Ectodermal cell (in vitro differentiated cells): Measurements from ENCODE around the gene MRPL32.

ENCODE experiments used
- H3K27ac ChIP-seq: 2 replicates; pipeline ENCODE4 v1.7.0; 2013; ENCODE audit warnings: mild to moderate bottlenecking, low read depth, low read length; ENCODE audit not compliant: insufficient read depth, poor library complexity, severe bottlenecking
- H3K27me3 ChIP-seq: 2 replicates; pipeline ENCODE4 v1.7.0; 2013; ENCODE audit warnings: mild to moderate bottlenecking, low read length; ENCODE audit not compliant: insufficient read depth, control insufficient read depth, poor library complexity, severe bottlenecking
- H3K36me3 ChIP-seq: one replicate; pipeline ENCODE4 v1.7.0; 2013; ENCODE audit warnings: low read length; ENCODE audit not compliant: control insufficient read depth, insufficient read depth
- H3K4me1 ChIP-seq: one replicate; pipeline ENCODE4 v1.7.0; 2013; ENCODE audit warnings: low read length; ENCODE audit not compliant: control insufficient read depth, insufficient read depth
- H3K4me3 ChIP-seq: 2 replicates; pipeline ENCODE4 v1.7.0; 2013; ENCODE audit warnings: low read depth, low read length, control low read depth; ENCODE audit not compliant: insufficient read depth
- H3K9me3 ChIP-seq: 2 replicates; pipeline ENCODE4 v1.7.0; 2013; ENCODE audit warnings: mild to moderate bottlenecking, low read length, moderate library complexity; ENCODE audit not compliant: control insufficient read depth
- WGBS, 2 experiments: methylation state at CpG; one replicate each; pipeline ENCODE4 v1.1.7; 2013; ENCODE audit warnings: missing lambda C conversion rate in 2 of 2; 5-methylcytosine and 5-hydroxymethylcytosine counted together

The MRPL32 gene

GRCh38 chr7:42926204-42926603, 6.0 kb upstream of the MRPL32 start:
- Histone ChIP-seq H3K27ac (no peak overlapping the region), H3K9me3 (no peaks in the 10 kb centered on the region), H3K4me1 (peaks cover 10% of the 10 kb centered on the region), H3K4me3 (no peak overlapping the region), H3K36me3 (peaks cover 36% of the 10 kb centered on the region), H3K27me3 (no peaks in the 10 kb centered on the region)
- WGBS, 2 experiments: 97 to 100% methylated on average over 2 to 3 of the region's 5 CpGs

GRCh38 chr7:42928754-42929153, 3.4 kb upstream of the MRPL32 start:
- peaks cover 10% of the 10 kb centered on the region for H3K4me1 ChIP-seq
- WGBS, 2 experiments: 58 to 59% methylated on average over 3 of the region's 3 CpGs
- no peaks in the 10 kb centered on the region for H3K9me3 ChIP-seq
- H3K36me3 ChIP-seq: peaks cover 24% of the 10 kb centered on the region
- H3K27me3 ChIP-seq: no peaks in the 10 kb centered on the region
- H3K27ac ChIP-seq: no peak overlapping the region
- no peak overlapping the region for H3K4me3 ChIP-seq

GRCh38 chr7:42929449-42929848, 2.7 kb upstream of the MRPL32 start:
- Histone ChIP-seq H3K27me3 (no peaks in the 10 kb centered on the region), H3K4me3 (no peak overlapping the region), H3K27ac (no peak overlapping the region), H3K36me3 (peaks cover 20% of the 10 kb centered on the region), H3K9me3 (no peaks in the 10 kb centered on the region), H3K4me1 (peaks cover 10% of the 10 kb centered on the region)
- WGBS, 2 experiments: 61 to 62% methylated on average over 3 of the region's 3 CpGs

GRCh38 chr7:42930889-42931288, 1.3 kb upstream of the MRPL32 start:
- Histone ChIP-seq H3K4me3 (peak overlapping the region; percentile 80), H3K9me3 (no peaks in the 10 kb centered on the region), H3K27me3 (no peaks in the 10 kb centered on the region), H3K36me3 (peaks cover 18% of the 10 kb centered on the region), H3K4me1 (peaks cover 10% of the 10 kb centered on the region), H3K27ac (no peak overlapping the region)
- WGBS, 2 experiments: 34 to 35% methylated on average over 4 of the region's 5 CpGs

- Histone ChIP-seq H3K4me3 (peak overlapping the region; percentile 80), H3K4me1 (peaks cover 10% of the 10 kb centered on the region), H3K9me3 (no peaks in the 10 kb centered on the region), H3K36me3 (peaks cover 14% of the 10 kb centered on the region), H3K27me3 (no peaks in the 10 kb centered on the region), H3K27ac (peak overlapping the region; percentile 32)
- WGBS, 2 experiments: 1% methylated on average over 11 to 12 of the region's 12 CpGs
These were observed 736 bp upstream of the MRPL32 start for GRCh38 chr7:42931447-42931833.

GRCh38 chr7:42932811-42933591, 825 bp downstream of the MRPL32 start:
- H3K27me3 ChIP-seq: no peaks in the 10 kb centered on the region
- H3K4me1 ChIP-seq: peaks cover 10% of the 10 kb centered on the region
- H3K9me3 ChIP-seq: no peaks in the 10 kb centered on the region
- peaks cover 12% of the 10 kb centered on the region for H3K36me3 ChIP-seq
- WGBS, 2 experiments: 2 to 5% methylated on average over 15 to 17 of the region's 17 CpGs
- no peak overlapping the region for H3K27ac ChIP-seq
- H3K4me3 ChIP-seq: peak overlapping the region; percentile 80

GRCh38 chr7:42934291-42934690, 2.1 kb downstream of the MRPL32 start:
- no peaks in the 10 kb centered on the region for H3K27me3 ChIP-seq

GRCh38 chr7:42935861-42936260, 3.7 kb downstream of the MRPL32 start:
- H3K27ac ChIP-seq: no peak overlapping the region
- peaks cover 22% of the 10 kb centered on the region for H3K36me3 ChIP-seq
- no peaks in the 10 kb centered on the region for H3K4me1 ChIP-seq
- no peaks in the 10 kb centered on the region for H3K27me3 ChIP-seq
- WGBS, 2 experiments: 95 to 96% methylated on average over 5 of the region's 5 CpGs
- no peaks in the 10 kb centered on the region for H3K9me3 ChIP-seq
- H3K4me3 ChIP-seq: no peak overlapping the region

More at GRCh38 chr7:42934291-42934690, 2.1 kb downstream of the MRPL32 start:
- Histone ChIP-seq H3K36me3 (peaks cover 19% of the 10 kb centered on the region), H3K9me3 (no peaks in the 10 kb centered on the region), H3K27ac (no peak overlapping the region), H3K4me3 (no peak overlapping the region), H3K4me1 (peaks cover 10% of the 10 kb centered on the region)
- WGBS, 2 experiments: 91% methylated on average over 3 of the region's 3 CpGs

- no peaks in the 10 kb centered on the region for H3K4me1 ChIP-seq
- 73 to 81% methylated on average over 3 to 4 of the region's 4 CpGs for WGBS, 2 experiments
These were observed 7.5 kb downstream of the MRPL32 start for GRCh38 chr7:42939457-42940240.

More at GRCh38 chr7:42939457-42940240, 7.5 kb downstream of the MRPL32 start:
- H3K27me3 ChIP-seq: no peaks in the 10 kb centered on the region
- no peak overlapping the region for H3K27ac ChIP-seq
- H3K9me3 ChIP-seq: no peaks in the 10 kb centered on the region
- no peak overlapping the region for H3K4me3 ChIP-seq
- peaks cover 22% of the 10 kb centered on the region for H3K36me3 ChIP-seq
